GM12892 (cell line): ENCODE data around the gene CCDC83.

Source experiments
- POLR2A ChIP-seq: IDR thresholded peaks from 2 replicates; pipeline ENCODE4 v1.6.1; 2011; ENCODE audit warnings: low read depth, low read length, control low read depth
- POLR2AphosphoS5 ChIP-seq: IDR thresholded peaks from 2 replicates; pipeline ENCODE4 v1.6.1; 2011; ENCODE audit warnings: low read depth, low read length, control low read depth
- TAF1 ChIP-seq: IDR thresholded peaks from 2 replicates; pipeline ENCODE4 v1.6.1; 2011; ENCODE audit warnings: low read depth, mild to moderate bottlenecking, control low read depth, low read length, borderline replicate concordance

DNA sequence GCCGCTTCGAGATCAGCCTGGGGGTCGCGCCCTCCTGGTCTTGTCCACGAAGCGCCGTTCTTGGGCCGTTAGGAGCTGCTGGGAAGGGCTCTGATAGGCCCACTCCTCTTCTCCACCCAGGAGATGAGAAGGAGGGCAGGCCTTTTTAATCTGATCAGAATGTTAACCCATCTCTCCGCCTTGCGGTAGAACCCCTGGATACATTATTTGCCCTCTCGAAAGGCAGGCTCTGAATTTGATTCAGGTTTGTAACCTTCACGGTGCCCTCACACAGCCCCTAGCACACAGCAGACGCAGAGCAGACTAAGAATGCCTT, at the start of gene CCDC83:
- TF ChIP-seq POLR2AphosphoS5 (no peak), POLR2A (no peak), TAF1 (no peak)
